ENCODE measurements around the gene PGLYRP1.
A peak's percentile ranks its signal among the peaks of the same experiment; 100 is the strongest.

Gene PGLYRP1

GRCh38 chr19:46002678-46003275 is 20.1 kb downstream of the PGLYRP1 start:
- no peak for DNase-seq (ENCODE audit: low read depth in 2 of 2)

- DNase-seq (ENCODE audit: low read depth in 2 of 2) = peak; percentile 57 to 65
Measured at GRCh38 chr19:46000491-46001246, 22.2 kb downstream of the PGLYRP1 start.

GRCh38 chr19:45999653-46000121 is 23.2 kb downstream of the PGLYRP1 start:
- DNase-seq (ENCODE audit: low read depth in 2 of 2) = no peak

GRCh38 chr19:45998834-45999233 is 24.0 kb downstream of the PGLYRP1 start:
- DNase-seq (ENCODE audit: low read depth in 2 of 2) = no peak

GRCh38 chr19:45996933-45997332 is 25.9 kb downstream of the PGLYRP1 start:
- DNase-seq (ENCODE audit: low read depth in 2 of 2) = no peak

- no peak for DNase-seq (ENCODE audit: low read depth in 2 of 2)
Measured at GRCh38 chr19:45995715-45996385, 27.0 kb downstream of the PGLYRP1 start.

GRCh38 chr19:45994998-45995714 is 27.7 kb downstream of the PGLYRP1 start, which contains the start of gene CCDC61:
Gene CCDC61 (plus strand): TSS chr19:45995467. CDS start chr19:46003019, 7,552 bp downstream.
- DNase-seq (ENCODE audit: low read depth in 2 of 2) = peak; percentile 84 to 93

GRCh38 chr19:45994456-45994997 is 28.3 kb downstream of the PGLYRP1 start:
- DNase-seq (ENCODE audit: low read depth in 2 of 2) = no peak

- no peak for DNase-seq (ENCODE audit: low read depth in 2 of 2)
Measured at GRCh38 chr19:45990113-45990728, 32.6 kb downstream of the PGLYRP1 start.

- DNase-seq (ENCODE audit: low read depth in 2 of 2) = no peak
Measured at GRCh38 chr19:45985321-45985720, 37.5 kb downstream of the PGLYRP1 start.

- DNase-seq (ENCODE audit: low read depth in 2 of 2) = no peak
Measured at GRCh38 chr19:45981350-45981749, 41.5 kb downstream of the PGLYRP1 start.

- no peak for DNase-seq (ENCODE audit: low read depth in 2 of 2)
Measured at GRCh38 chr19:45978156-45978555, 44.7 kb downstream of the PGLYRP1 start.

- no peak for DNase-seq (ENCODE audit: low read depth in 2 of 2)
Measured at GRCh38 chr19:45976178-45976577, 46.7 kb downstream of the PGLYRP1 start.

- no peak for DNase-seq (ENCODE audit: low read depth in 2 of 2)
Measured at GRCh38 chr19:45975306-45976070, 47.4 kb downstream of the PGLYRP1 start.

GRCh38 chr19:45973553-45974338 is 49.1 kb downstream of the PGLYRP1 start, which contains the start of gene NOVA2:
Gene NOVA2 (minus strand): TSS chr19:45973865. CDS start chr19:45973351, 514 bp downstream.
- DNase-seq (ENCODE audit: low read depth in 2 of 2) = no peak

- DNase-seq (ENCODE audit: low read depth in 2 of 2) = no peak
Measured at GRCh38 chr19:45972947-45973540, 49.8 kb downstream of the PGLYRP1 start.

- DNase-seq (ENCODE audit: low read depth in 2 of 2) = peak in 1 of 2 donors; percentile 52
Measured at GRCh38 chr19:45972081-45972946, 50.5 kb downstream of the PGLYRP1 start.

- DNase-seq (ENCODE audit: low read depth in 2 of 2) = no peak
Measured at GRCh38 chr19:45971260-45971902, 51.5 kb downstream of the PGLYRP1 start.
